Measurements from ENCODE around the gene NBDY.

DNA sequence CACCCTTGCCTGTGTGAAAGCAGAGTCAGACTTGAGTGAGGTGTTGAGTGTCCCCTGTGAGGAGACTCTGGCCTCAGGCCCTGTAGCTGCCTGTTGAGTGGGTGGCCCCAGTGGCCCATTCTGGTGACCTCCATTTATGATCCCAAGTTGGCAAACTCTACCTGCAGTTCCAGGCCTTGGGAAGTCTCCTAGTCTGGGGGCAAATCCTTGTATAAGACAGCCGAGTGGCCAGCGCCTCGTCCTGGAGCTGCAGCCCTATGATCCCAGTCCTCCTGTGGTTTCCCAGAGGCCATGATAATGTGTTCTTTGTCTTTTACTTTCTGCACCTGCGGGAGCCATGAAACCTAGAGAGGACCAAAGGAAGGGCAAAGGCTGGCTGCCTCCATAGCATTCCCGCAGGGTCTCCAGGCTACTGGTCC is 58.7 kb downstream of the NBDY start:
- no peak for TF ChIP-seq POLR2A (IDR thresholded peaks at IDR 0.05; ENCODE audit: extremely low read depth, insufficient read length)
- TF ChIP-seq, protein P1, sequence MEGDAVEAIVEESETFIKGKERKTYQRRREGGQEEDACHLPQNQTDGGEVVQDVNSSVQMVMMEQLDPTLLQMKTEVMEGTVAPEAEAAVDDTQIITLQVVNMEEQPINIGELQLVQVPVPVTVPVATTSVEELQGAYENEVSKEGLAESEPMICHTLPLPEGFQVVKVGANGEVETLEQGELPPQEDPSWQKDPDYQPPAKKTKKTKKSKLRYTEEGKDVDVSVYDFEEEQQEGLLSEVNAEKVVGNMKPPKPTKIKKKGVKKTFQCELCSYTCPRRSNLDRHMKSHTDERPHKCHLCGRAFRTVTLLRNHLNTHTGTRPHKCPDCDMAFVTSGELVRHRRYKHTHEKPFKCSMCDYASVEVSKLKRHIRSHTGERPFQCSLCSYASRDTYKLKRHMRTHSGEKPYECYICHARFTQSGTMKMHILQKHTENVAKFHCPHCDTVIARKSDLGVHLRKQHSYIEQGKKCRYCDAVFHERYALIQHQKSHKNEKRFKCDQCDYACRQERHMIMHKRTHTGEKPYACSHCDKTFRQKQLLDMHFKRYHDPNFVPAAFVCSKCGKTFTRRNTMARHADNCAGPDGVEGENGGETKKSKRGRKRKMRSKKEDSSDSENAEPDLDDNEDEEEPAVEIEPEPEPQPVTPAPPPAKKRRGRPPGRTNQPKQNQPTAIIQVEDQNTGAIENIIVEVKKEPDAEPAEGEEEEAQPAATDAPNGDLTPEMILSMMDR (IDR thresholded peaks at IDR 0.05; ENCODE audit: low read depth, low read length): no peak

All from NB4 (cell line).